GM23338 (cell line): ENCODE data around the gene ANKRD11. TPM values are rescaled to one million over a fixed set of nuclear protein-coding genes. Genes with fewer than 3 reads are reported as not detected.

Experiments used
- ATAC-seq: fragments of 200-7000 bp; cut with Tn5 transposase; 3 replicates; pipeline ENCODE4 v1.9.1; 2020
- DNase-seq: peaks from one replicate; pipeline ENCODE4 v3.0.0-alpha.2; 2015; ENCODE audit warnings: low spot score
- H2AFZ ChIP-seq: fragments of 200-600 bp; sonication (generic); 2 replicates; pipeline ENCODE4 v1.8.0; 2016; ENCODE audit warnings: antibody characterized with exemption, mild to moderate bottlenecking, moderate library complexity
- H3F3A ChIP-seq: fragments of 200-600 bp; sonication (generic); replicated peaks from 2 replicates; pipeline ENCODE4 v1.8.0; 2017; ENCODE audit warnings: antibody characterized with exemption, mixed run types, low read depth
- H3K27ac ChIP-seq: fragments of 200-600 bp; sonication (generic); 2 replicates; pipeline ENCODE4 v1.6.1; 2016; ENCODE audit warnings: low read depth
- H3K27me3 ChIP-seq: fragments of 200-600 bp; sonication (generic); 2 replicates; pipeline ENCODE4 v1.8.0; 2016; ENCODE audit warnings: mild to moderate bottlenecking, mixed run types, moderate library complexity; ENCODE audit not compliant: insufficient read depth
- H3K36me3 ChIP-seq: fragments of 200-600 bp; sonication (generic); 2 replicates; pipeline ENCODE4 v1.8.0; 2016; ENCODE audit warnings: mild to moderate bottlenecking; ENCODE audit not compliant: insufficient read depth
- H3K4me1 ChIP-seq: fragments of 200-600 bp; sonication (generic); 2 replicates; pipeline ENCODE4 v1.8.0; 2016; ENCODE audit warnings: mild to moderate bottlenecking, moderate library complexity; ENCODE audit not compliant: insufficient read depth
- H3K4me2 ChIP-seq: fragments of 200-600 bp; sonication (generic); 2 replicates; pipeline ENCODE4 v1.7.1; 2017; ENCODE audit warnings: mixed run types
- H3K4me3 ChIP-seq: fragments of 200-600 bp; sonication (generic); 2 replicates; pipeline ENCODE4 v1.6.1; 2016; ENCODE audit warnings: mixed run types
- H3K79me2 ChIP-seq: fragments of 200-600 bp; sonication (generic); replicated peaks from 2 replicates; pipeline ENCODE4 v1.8.0; 2017; ENCODE audit warnings: mild to moderate bottlenecking; ENCODE audit not compliant: insufficient read depth
- H3K9me2 ChIP-seq: fragments of 200-600 bp; sonication (generic); 2 replicates; pipeline ENCODE4 v1.8.0; 2017; ENCODE audit not compliant: insufficient read depth
- H4K20me1 ChIP-seq: fragments of 200-600 bp; sonication (generic); replicated peaks from 2 replicates; pipeline ENCODE4 v1.8.0; 2017; ENCODE audit warnings: mild to moderate bottlenecking; ENCODE audit not compliant: insufficient read depth
- H3K27ac Mint-ChIP-seq: 2 replicates; pipeline ENCODE4 v1.8.0; 2020; ENCODE audit warnings: inconsistent platforms, mild to moderate bottlenecking, moderate library complexity, mixed read lengths
- H3K27me3 Mint-ChIP-seq: 3 replicates; pipeline ENCODE4 v1.8.0; 2022; ENCODE audit warnings: low read depth, mild to moderate bottlenecking, moderate library complexity, mixed read lengths, inconsistent platforms; ENCODE audit not compliant: insufficient read depth, poor library complexity
- H3K36me3 Mint-ChIP-seq: 3 replicates; pipeline ENCODE4 v1.8.0; 2021; ENCODE audit warnings: low read depth, mild to moderate bottlenecking, inconsistent platforms, moderate library complexity, mixed read lengths
- H3K4me1 Mint-ChIP-seq: 3 replicates; pipeline ENCODE4 v1.8.0; 2020; ENCODE audit warnings: mild to moderate bottlenecking, inconsistent platforms, mixed read lengths
- H3K4me3 Mint-ChIP-seq: 3 replicates; pipeline ENCODE4 v1.8.0; 2021; ENCODE audit warnings: moderate library complexity, mild to moderate bottlenecking, inconsistent platforms, mixed read lengths
- H3K9me3 Mint-ChIP-seq: 3 replicates; pipeline ENCODE4 v1.8.0; 2020; ENCODE audit warnings: moderate library complexity, mild to moderate bottlenecking, inconsistent platforms, mixed read lengths
- CREB1 ChIP-seq: fragments of 250-450 bp; sonication (Bioruptor Pico); IDR thresholded peaks from 2 replicates; pipeline ENCODE4 v1.5.0; 2020; ENCODE audit warnings: low read depth, mild to moderate bottlenecking, moderate library complexity
- CTCF ChIP-seq, 2 experiments: fragments of 200-600 bp in 1 of 2; sonication (generic) in 1 of 2; conservative IDR thresholded peaks; 2 replicates each; pipeline versions ENCODE4 v1.5.1 to v1.6.1; 2016 to 2017; ENCODE audit warnings: antibody characterized with exemption in 2 of 2, low read depth in 2 of 2, mild to moderate bottlenecking in 2 of 2, moderate library complexity in 1 of 2
- EZH2 ChIP-seq: fragments of 200-600 bp; sonication (generic); IDR thresholded peaks from one replicate; pipeline ENCODE4 v1.8.0; 2017; ENCODE audit warnings: antibody characterized with exemption, mild to moderate bottlenecking, low read depth; ENCODE audit not compliant: unreplicated experiment
- EZH2phosphoT487 ChIP-seq: fragments of 200-600 bp; sonication (generic); IDR thresholded peaks from one replicate; pipeline ENCODE4 v1.8.1; 2018; ENCODE audit warnings: antibody characterized with exemption; ENCODE audit not compliant: unreplicated experiment
- NANOG ChIP-seq: IDR thresholded peaks from 2 replicates; pipeline ENCODE4 v1.6.1; 2016; ENCODE audit warnings: antibody characterized with exemption, borderline replicate concordance
- POLR2AphosphoS5 ChIP-seq: IDR thresholded peaks from 2 replicates; pipeline ENCODE4 v1.6.1; 2016; ENCODE audit warnings: antibody characterized with exemption, low read depth
- REST ChIP-seq: IDR thresholded peaks from one replicate; pipeline ENCODE4 v1.6.1; 2018; ENCODE audit warnings: antibody characterized with exemption; ENCODE audit not compliant: unreplicated experiment
- STAT1 ChIP-seq: IDR thresholded peaks from one replicate; pipeline ENCODE4 v1.6.1; 2016; ENCODE audit warnings: antibody characterized with exemption; ENCODE audit not compliant: unreplicated experiment
- ZNF114 ChIP-seq: fragments of 250-450 bp; sonication (Bioruptor Pico); IDR thresholded peaks from 2 replicates; pipeline ENCODE4 v1.5.0; 2020; ENCODE audit warnings: mild to moderate bottlenecking, moderate library complexity
- ZNF331 ChIP-seq: fragments of 250-450 bp; sonication (Bioruptor Pico); IDR thresholded peaks from 2 replicates; pipeline ENCODE4 v1.5.0; 2020; ENCODE audit warnings: low read depth, mild to moderate bottlenecking, moderate library complexity
- ZNF462 ChIP-seq: fragments of 250-450 bp; sonication (Bioruptor Pico); IDR thresholded peaks from 2 replicates; pipeline ENCODE4 v1.5.0; 2020; ENCODE audit warnings: mild to moderate bottlenecking, moderate library complexity
- polyA plus RNA-seq: library from polyadenylated mRNA; unstranded; fragments of >200 nt; fragmentation: Nextera tagmentation; extraction: Ambion mirVana; gene quantifications from 2 replicates; pipeline ENCODE4 v1.2.1, GENCODE V29; 2016
- total RNA-seq: library from RNA; depleted of rRNA; stranded (reverse); fragments of >200 nt; shearing (Covaris generic); gene quantifications from 2 replicates; pipeline ENCODE4 v1.2.3, GENCODE V29; 2014

The ANKRD11 gene
- total and polyA plus RNA-seq, 2 experiments from 2014 or later, result 130 to 159 TPM

- Histone ChIP-seq H3K4me3 (no peak overlapping the region), H4K20me1 (peaks cover 86% of the 10 kb centered on the region), H3K27me3 (no peaks in the 10 kb centered on the region), H3K27ac (no peak overlapping the region), H3K36me3 (no peaks in the 10 kb centered on the region), H3K4me1 (peaks cover 18% of the 10 kb centered on the region), H3F3A (peaks cover 25% of the 10 kb centered on the region), H3K79me2 (peaks cover 96% of the 10 kb centered on the region), H2AFZ (no peak overlapping the region), H3K4me2 (no peak overlapping the region), H3K9me2 (no peaks in the 10 kb centered on the region)
- no peaks in the 10 kb centered on the region; the same call in 2 of the 3 replicates for H3K9me3 Mint-ChIP-seq
- TF ChIP-seq CREB1 (CRISPR knock-in tag) (no peak), EZH2phosphoT487 (no peak), NANOG (no peak), STAT1 (no peak), ZNF462 (no peak), ZNF331 (no peak)
- ATAC-seq (no peak), DNase-seq (no peak)
- H3K4me3 Mint-ChIP-seq, result no peak overlapping the region
- peaks cover 18% of the 10 kb centered on the region for H3K36me3 Mint-ChIP-seq
- H3K4me1 Mint-ChIP-seq, result peaks cover 41% of the 10 kb centered on the region
- H3K27me3 Mint-ChIP-seq, result peaks cover 5% of the 10 kb centered on the region
- H3K27ac Mint-ChIP-seq, result no peak overlapping the region
Measured at GRCh38 chr16:89452925-89453324, 37.4 kb downstream of the ANKRD11 start.

GRCh38 chr16:89452241-89452640 lies 38.1 kb downstream of the ANKRD11 start:
- no peak overlapping the region for H3K4me3 ChIP-seq
- no peak overlapping the region for H3K4me3 Mint-ChIP-seq
- H3K9me3 Mint-ChIP-seq, result no peaks in the 10 kb centered on the region; the same call in 2 of the 3 replicates
- no peaks in the 10 kb centered on the region for H3K36me3 ChIP-seq
- no peaks in the 10 kb centered on the region for H3K9me2 ChIP-seq
- H3K27me3 Mint-ChIP-seq, result peaks cover 7% of the 10 kb centered on the region
- H3K27me3 ChIP-seq, result no peaks in the 10 kb centered on the region
- ATAC-seq (no peak), DNase-seq (no peak)
- peaks cover 96% of the 10 kb centered on the region for H3K79me2 ChIP-seq
- no peak overlapping the region for H2AFZ ChIP-seq
- H3K36me3 Mint-ChIP-seq, result peaks cover 14% of the 10 kb centered on the region
- H3K27ac ChIP-seq, result no peak overlapping the region
- peaks cover 86% of the 10 kb centered on the region for H4K20me1 ChIP-seq
- H3K4me2 ChIP-seq, result no peak overlapping the region
- H3K27ac Mint-ChIP-seq, result no peak overlapping the region
- H3K4me1 ChIP-seq, result peaks cover 20% of the 10 kb centered on the region
- peaks cover 42% of the 10 kb centered on the region for H3K4me1 Mint-ChIP-seq
- peaks cover 25% of the 10 kb centered on the region for H3F3A ChIP-seq
- TF ChIP-seq ZNF331, result no peak
- TF ChIP-seq EZH2phosphoT487, result no peak
- TF ChIP-seq ZNF114 (CRISPR knock-in tag), result no peak
- TF ChIP-seq POLR2AphosphoS5, result no peak
- no peak for TF ChIP-seq REST
- TF ChIP-seq NANOG, result no peak
- no peak for TF ChIP-seq EZH2
- TF ChIP-seq CTCF (conservative IDR thresholded peaks at IDR 0.05; ENCODE audit: low read depth in 2 of 2), result no peak
- no peak for TF ChIP-seq STAT1
- TF ChIP-seq CREB1 (CRISPR knock-in tag), result no peak
